GM18519 (cell line): ENCODE results near the gene RAI1.
"Not testable (repeated sequence)": the region's sequence is repeated elsewhere in the genome, so short reads cannot be mapped to it uniquely, and the experiment has no call there.

ENCODE experiments used
- ATAC-seq: cut with Tn5 transposase; IDR thresholded peaks from one replicate; pipeline ENCODE4 v1.9.1; 2021; ENCODE audit warnings: mild to moderate bottlenecking, moderate library complexity; ENCODE audit not compliant: unreplicated experiment, low FRiP score

Gene RAI1

GRCh38 chr17:17681187-17681743, at the start of gene RAI1:
RAI1 (plus strand) TSS chr17:17681458; CDS start chr17:17792949, 111,491 bp downstream.
- ATAC-seq = peak; percentile 32

GRCh38 chr17:17632690-17633089, 48.6 kb upstream of the RAI1 start:
- not testable (repeated sequence) for ATAC-seq

- ATAC-seq = no peak
These were observed 47.9 kb upstream of the RAI1 start for GRCh38 chr17:17633310-17633709.

- ATAC-seq = no peak
These were observed 46.1 kb upstream of the RAI1 start for GRCh38 chr17:17635126-17635525.

- not testable (repeated sequence) for ATAC-seq
These were observed 45.6 kb upstream of the RAI1 start for GRCh38 chr17:17635537-17636271.

GRCh38 chr17:17636272-17636885, 44.9 kb upstream of the RAI1 start:
- no peak for ATAC-seq

GRCh38 chr17:17638467-17638866, 42.8 kb upstream of the RAI1 start:
- ATAC-seq = no peak

- ATAC-seq = not testable (repeated sequence)
These were observed 41.5 kb upstream of the RAI1 start for GRCh38 chr17:17639661-17640270.

GRCh38 chr17:17641621-17642409, 39.4 kb upstream of the RAI1 start:
- no peak for ATAC-seq

GRCh38 chr17:17645148-17645547, 36.1 kb upstream of the RAI1 start:
- ATAC-seq = not testable (repeated sequence)

- ATAC-seq = no peak
These were observed 35.3 kb upstream of the RAI1 start for GRCh38 chr17:17645961-17646360.

- ATAC-seq = no peak
These were observed 33.6 kb upstream of the RAI1 start for GRCh38 chr17:17647524-17648178.

- no peak for ATAC-seq
These were observed 32.5 kb upstream of the RAI1 start for GRCh38 chr17:17648762-17649161.

GRCh38 chr17:17650959-17651358, 30.3 kb upstream of the RAI1 start:
- ATAC-seq = no peak

- ATAC-seq = no peak
These were observed 27.9 kb upstream of the RAI1 start for GRCh38 chr17:17653343-17653742.

- ATAC-seq = no peak
These were observed 21.9 kb upstream of the RAI1 start for GRCh38 chr17:17659340-17659739.

- ATAC-seq = no peak
These were observed 20.1 kb upstream of the RAI1 start for GRCh38 chr17:17661134-17661533.

GRCh38 chr17:17661834-17662385, 19.3 kb upstream of the RAI1 start:
- no peak for ATAC-seq

GRCh38 chr17:17663160-17664063, 17.8 kb upstream of the RAI1 start:
- peak; percentile 64 for ATAC-seq
